Activated CD8-positive, alpha-beta T cell treated with anti-CD3 and anti-CD28 coated beads for 36 hours (primary cell): ENCODE results near the gene EPHA2. TPM values are rescaled to one million over a fixed set of nuclear protein-coding genes. Genes with fewer than 3 reads are reported as not detected.

Source experiments
- ATAC-seq: fragments of 200-7000 bp; cut with Tn5 transposase; one replicate; pipeline ENCODE4 v1.10.0; 2021; ENCODE audit warnings: mild to moderate bottlenecking, moderate library complexity
- CTCF ChIA-PET: fragments of 350-600 bp; sonication (Branson Sonifier 250); formaldehyde crosslinking; loops from one replicate; lab custom pipeline; 2021; ENCODE audit warnings: antibody characterized with exemption; lab: Charles Lee
- POLR2A ChIA-PET: fragments of 350-600 bp; sonication (Branson Sonifier 250); formaldehyde crosslinking; loops from one replicate; lab custom pipeline; 2021; ENCODE audit warnings: antibody characterized with exemption; lab: Charles Lee
- DNase-seq: peaks from one replicate; pipeline ENCODE4 v3.0.0-alpha.2; 2020
- H3K27ac Mint-ChIP-seq: one replicate; pipeline ENCODE4 v1.8.0; 2021; ENCODE audit warnings: mild to moderate bottlenecking, mixed read lengths
- H3K27me3 Mint-ChIP-seq: one replicate; pipeline ENCODE4 v1.8.0; 2021; ENCODE audit warnings: mixed read lengths
- H3K36me3 Mint-ChIP-seq: one replicate; pipeline ENCODE4 v1.8.0; 2021; ENCODE audit warnings: low read depth, mixed read lengths
- H3K4me1 Mint-ChIP-seq: one replicate; pipeline ENCODE4 v1.8.0; 2021; ENCODE audit warnings: low read depth, mixed read lengths
- H3K4me3 Mint-ChIP-seq: one replicate; pipeline ENCODE4 v1.8.0; 2021; ENCODE audit warnings: mild to moderate bottlenecking, moderate library complexity, mixed read lengths
- H3K9me3 Mint-ChIP-seq: one replicate; pipeline ENCODE4 v1.8.0; 2021; ENCODE audit warnings: mixed read lengths
- CTCF ChIP-seq: fragments of 200-600 bp; IDR thresholded peaks from one replicate; pipeline ENCODE4 v1.8.0; 2022; ENCODE audit warnings: antibody characterized with exemption, mild to moderate bottlenecking
- intact Hi-C: fragments of 100-400 bp; cut with micrococcal nuclease; formaldehyde crosslinking; loops from one replicate; pipeline ENCODE4 v1.10.0; 2022
- total RNA-seq, 2 experiments: library from RNA; stranded (reverse); gene quantifications; one replicate each; pipeline ENCODE4 v1.2.3, GENCODE V29; 2021

Gene EPHA2
- total RNA-seq, 2 experiments from 2014 or later, result not detected

GRCh38 chr1:16203550-16203949, 47.7 kb upstream of the EPHA2 start:
- ChIA-PET POLR2A (no interaction called here), CTCF (interaction anchor here (1.0 to 3.6 kb wide), 6 partner anchors 14 to 193 kb away, joined by 3 to 23 read pairs (median 4); no protein-coding TSS in a partner anchor)
- no peak overlapping the region for H3K4me3 Mint-ChIP-seq
- no peak for DNase-seq
- intact Hi-C loops, result no loop called here
- ATAC-seq, result no peak
- peaks cover 4% of the 10 kb centered on the region for H3K36me3 Mint-ChIP-seq
- H3K9me3 Mint-ChIP-seq, result no peaks in the 10 kb centered on the region
- H3K27ac Mint-ChIP-seq, result no peak overlapping the region
- H3K4me1 Mint-ChIP-seq, result peaks cover 9% of the 10 kb centered on the region
- H3K27me3 Mint-ChIP-seq, result no peaks in the 10 kb centered on the region
- TF ChIP-seq CTCF, result no peak

- TF ChIP-seq CTCF, result no peak
- ATAC-seq, result no peak
- no peak overlapping the region for H3K4me3 Mint-ChIP-seq
These were observed 46.7 kb upstream of the EPHA2 start for GRCh38 chr1:16202281-16203210.

GRCh38 chr1:16199700-16200099, 43.8 kb upstream of the EPHA2 start:
- H3K4me1 Mint-ChIP-seq, result peaks cover 6% of the 10 kb centered on the region
- H3K27ac Mint-ChIP-seq, result peak overlapping the region; percentile 5
- intact Hi-C loops, result no loop called here
- ChIA-PET POLR2A (no interaction called here), CTCF (interaction anchor here (0.9 to 1.4 kb wide), 3 partner anchors 11 to 120 kb away, joined by 3 to 5 read pairs (median 4); partner anchors contain the start of gene CPLANE2)
- peaks cover 4% of the 10 kb centered on the region for H3K36me3 Mint-ChIP-seq
- DNase-seq, result no peak
- no peaks in the 10 kb centered on the region for H3K9me3 Mint-ChIP-seq
- H3K4me3 Mint-ChIP-seq, result no peak overlapping the region
- ATAC-seq, result no peak
- no peak for TF ChIP-seq CTCF
- H3K27me3 Mint-ChIP-seq, result no peaks in the 10 kb centered on the region

More at GRCh38 chr1:16202281-16203210, 46.7 kb upstream of the EPHA2 start:
- CTCF ChIA-PET, result interaction anchor here (1.7 to 2.1 kb wide), 2 partner anchors 120 to 122 kb away, joined by 4 to 6 read pairs; no protein-coding TSS in a partner anchor
- Mint-ChIP-seq H3K27me3 (no peaks in the 10 kb centered on the region), H3K4me1 (peaks cover 10% of the 10 kb centered on the region), H3K27ac (no peak overlapping the region), H3K36me3 (peaks cover 4% of the 10 kb centered on the region), H3K9me3 (no peaks in the 10 kb centered on the region)
- POLR2A ChIA-PET, result interaction anchor here (0.7 kb wide), 1 partner anchor 15 kb away, joined by 3 read pairs; no protein-coding TSS in a partner anchor
- intact Hi-C loops, result no loop called here
- DNase-seq, result no peak

GRCh38 chr1:16199157-16199501, 43.3 kb upstream of the EPHA2 start:
- Mint-ChIP-seq H3K36me3 (peaks cover 3% of the 10 kb centered on the region), H3K27ac (no peak overlapping the region), H3K4me3 (no peak overlapping the region), H3K4me1 (peaks cover 6% of the 10 kb centered on the region), H3K27me3 (no peaks in the 10 kb centered on the region), H3K9me3 (no peaks in the 10 kb centered on the region)
- DNase-seq (no peak), ATAC-seq (peak; percentile 56)
- ChIA-PET CTCF (interaction anchor here (0.9 to 1.4 kb wide), 3 partner anchors 10 to 116 kb away, joined by 3 to 5 read pairs (median 4); partner anchors contain the start of gene CPLANE2), POLR2A (no interaction called here)
- intact Hi-C loops, result no loop called here
- no peak for TF ChIP-seq CTCF
